ENCODE measurements around the gene ASXL2.
"Not testable (repeated sequence)": the region's sequence is repeated elsewhere in the genome, so short reads cannot be mapped to it uniquely, and the experiment has no call there.

DNA sequence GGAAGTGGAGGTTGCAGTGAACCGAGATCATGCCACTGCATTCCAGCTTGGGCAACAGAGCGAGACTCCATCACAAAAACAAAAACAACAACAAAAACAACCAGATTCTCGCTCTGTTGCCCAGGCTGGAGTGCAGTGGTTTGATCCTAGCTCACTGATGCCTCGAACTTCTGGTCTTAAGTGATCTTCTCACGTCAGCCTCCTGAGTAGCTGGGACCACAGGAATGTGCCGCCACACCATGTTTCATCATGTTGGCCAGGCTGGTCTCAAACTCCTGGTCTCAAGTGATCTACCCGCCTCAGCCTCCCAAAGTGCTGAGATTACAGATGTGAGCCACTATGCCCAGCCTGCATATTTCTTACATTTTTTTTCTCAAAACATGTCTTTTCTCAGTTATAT is 39.1 kb upstream of the ASXL2 start:
- TF ChIP-seq, protein P1, sequence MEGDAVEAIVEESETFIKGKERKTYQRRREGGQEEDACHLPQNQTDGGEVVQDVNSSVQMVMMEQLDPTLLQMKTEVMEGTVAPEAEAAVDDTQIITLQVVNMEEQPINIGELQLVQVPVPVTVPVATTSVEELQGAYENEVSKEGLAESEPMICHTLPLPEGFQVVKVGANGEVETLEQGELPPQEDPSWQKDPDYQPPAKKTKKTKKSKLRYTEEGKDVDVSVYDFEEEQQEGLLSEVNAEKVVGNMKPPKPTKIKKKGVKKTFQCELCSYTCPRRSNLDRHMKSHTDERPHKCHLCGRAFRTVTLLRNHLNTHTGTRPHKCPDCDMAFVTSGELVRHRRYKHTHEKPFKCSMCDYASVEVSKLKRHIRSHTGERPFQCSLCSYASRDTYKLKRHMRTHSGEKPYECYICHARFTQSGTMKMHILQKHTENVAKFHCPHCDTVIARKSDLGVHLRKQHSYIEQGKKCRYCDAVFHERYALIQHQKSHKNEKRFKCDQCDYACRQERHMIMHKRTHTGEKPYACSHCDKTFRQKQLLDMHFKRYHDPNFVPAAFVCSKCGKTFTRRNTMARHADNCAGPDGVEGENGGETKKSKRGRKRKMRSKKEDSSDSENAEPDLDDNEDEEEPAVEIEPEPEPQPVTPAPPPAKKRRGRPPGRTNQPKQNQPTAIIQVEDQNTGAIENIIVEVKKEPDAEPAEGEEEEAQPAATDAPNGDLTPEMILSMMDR (IDR thresholded peaks at IDR 0.05; ENCODE audit: poor library complexity, severe bottlenecking): not testable (repeated sequence)
- TF ChIP-seq EZH2 (IDR thresholded peaks at IDR 0.05; ENCODE audit: borderline replicate concordance, insufficient read depth, low read length, poor library complexity, severe bottlenecking); POLR2AphosphoS5 (IDR thresholded peaks at IDR 0.05): not testable (repeated sequence)
- TF ChIP-seq, protein P2, sequence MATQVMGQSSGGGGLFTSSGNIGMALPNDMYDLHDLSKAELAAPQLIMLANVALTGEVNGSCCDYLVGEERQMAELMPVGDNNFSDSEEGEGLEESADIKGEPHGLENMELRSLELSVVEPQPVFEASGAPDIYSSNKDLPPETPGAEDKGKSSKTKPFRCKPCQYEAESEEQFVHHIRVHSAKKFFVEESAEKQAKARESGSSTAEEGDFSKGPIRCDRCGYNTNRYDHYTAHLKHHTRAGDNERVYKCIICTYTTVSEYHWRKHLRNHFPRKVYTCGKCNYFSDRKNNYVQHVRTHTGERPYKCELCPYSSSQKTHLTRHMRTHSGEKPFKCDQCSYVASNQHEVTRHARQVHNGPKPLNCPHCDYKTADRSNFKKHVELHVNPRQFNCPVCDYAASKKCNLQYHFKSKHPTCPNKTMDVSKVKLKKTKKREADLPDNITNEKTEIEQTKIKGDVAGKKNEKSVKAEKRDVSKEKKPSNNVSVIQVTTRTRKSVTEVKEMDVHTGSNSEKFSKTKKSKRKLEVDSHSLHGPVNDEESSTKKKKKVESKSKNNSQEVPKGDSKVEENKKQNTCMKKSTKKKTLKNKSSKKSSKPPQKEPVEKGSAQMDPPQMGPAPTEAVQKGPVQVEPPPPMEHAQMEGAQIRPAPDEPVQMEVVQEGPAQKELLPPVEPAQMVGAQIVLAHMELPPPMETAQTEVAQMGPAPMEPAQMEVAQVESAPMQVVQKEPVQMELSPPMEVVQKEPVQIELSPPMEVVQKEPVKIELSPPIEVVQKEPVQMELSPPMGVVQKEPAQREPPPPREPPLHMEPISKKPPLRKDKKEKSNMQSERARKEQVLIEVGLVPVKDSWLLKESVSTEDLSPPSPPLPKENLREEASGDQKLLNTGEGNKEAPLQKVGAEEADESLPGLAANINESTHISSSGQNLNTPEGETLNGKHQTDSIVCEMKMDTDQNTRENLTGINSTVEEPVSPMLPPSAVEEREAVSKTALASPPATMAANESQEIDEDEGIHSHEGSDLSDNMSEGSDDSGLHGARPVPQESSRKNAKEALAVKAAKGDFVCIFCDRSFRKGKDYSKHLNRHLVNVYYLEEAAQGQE (IDR thresholded peaks at IDR 0.05; ENCODE audit: borderline replicate concordance): not testable (repeated sequence)

All from neural cell (in vitro differentiated cells).